ENCODE measurements around the gene OPCML.
"Not testable (repeated sequence)": the region's sequence is repeated elsewhere in the genome, so short reads cannot be mapped to it uniquely, and the experiment has no call there.

The OPCML gene

DNA sequence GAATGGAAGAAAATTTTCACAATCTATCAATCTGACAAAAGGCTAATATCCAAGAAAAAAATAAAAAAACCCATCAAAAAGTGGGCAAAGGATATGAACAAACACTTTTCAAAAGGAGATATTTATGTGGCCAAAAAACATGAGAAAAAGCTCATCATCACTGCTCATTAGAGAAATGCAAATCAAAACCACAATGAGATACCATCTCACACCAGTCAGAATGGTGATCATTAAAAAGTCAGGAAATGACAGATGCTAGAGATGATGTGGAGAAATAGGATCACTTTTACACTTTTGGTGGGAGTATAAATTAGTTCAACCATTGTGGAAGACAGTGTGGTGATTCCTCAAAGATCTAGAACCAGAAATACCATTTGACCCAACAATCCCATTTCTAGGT, 1162.2 kb downstream of the OPCML start:
- not testable (repeated sequence) for DNase-seq

GRCh38 chr11:132367293-132367692, 1165.0 kb downstream of the OPCML start:
- no peak for DNase-seq

DNA sequence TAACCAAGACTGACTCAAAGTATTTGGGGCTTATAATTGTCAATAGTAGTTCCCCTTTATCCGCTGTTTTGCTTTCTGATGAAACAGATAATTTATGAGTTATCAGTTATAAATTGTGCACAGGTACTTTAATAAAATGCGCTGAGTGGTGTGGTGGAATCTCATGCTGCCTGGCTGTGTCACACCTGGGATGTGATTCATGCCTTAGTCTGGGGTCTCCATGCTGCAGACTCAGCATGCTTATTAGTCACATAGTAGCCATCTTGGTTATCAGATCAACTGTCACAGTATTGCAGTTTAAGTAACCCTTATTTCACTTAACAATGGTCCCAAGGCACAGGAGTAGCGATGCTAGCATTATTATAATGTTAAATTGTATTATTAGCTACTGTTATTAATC, 1166.7 kb downstream of the OPCML start:
- DNase-seq: no peak
